HG03520 (cell line): ENCODE measurements around the gene EVC2.

Experiments
- ATAC-seq: cut with Tn5 transposase; IDR thresholded peaks from one replicate; pipeline ENCODE4 v1.9.1; 2021; ENCODE audit warnings: mild to moderate bottlenecking, moderate library complexity; ENCODE audit not compliant: unreplicated experiment

EVC2 gene

GRCh38 chr4:5572114-5572513 is 136.2 kb downstream of the EVC2 start:
- no peak for ATAC-seq

- ATAC-seq = no peak
Observed at GRCh38 chr4:5571646-5572045, 136.7 kb downstream of the EVC2 start.

- no peak for ATAC-seq
Observed at GRCh38 chr4:5569451-5569850, 138.9 kb downstream of the EVC2 start.

GRCh38 chr4:5568931-5569330 is 139.4 kb downstream of the EVC2 start:
- ATAC-seq = no peak

- no peak for ATAC-seq
Observed at GRCh38 chr4:5568336-5568735, 140.0 kb downstream of the EVC2 start.

- no peak for ATAC-seq
Observed at GRCh38 chr4:5566991-5567390, 141.4 kb downstream of the EVC2 start.

- ATAC-seq = no peak
Observed at GRCh38 chr4:5566526-5566925, 141.8 kb downstream of the EVC2 start.

- ATAC-seq = no peak
Observed at GRCh38 chr4:5563856-5564255, 144.5 kb downstream of the EVC2 start.

GRCh38 chr4:5562476-5562875 is 145.9 kb downstream of the EVC2 start:
- ATAC-seq = no peak

GRCh38 chr4:5561286-5561685 is 147.1 kb downstream of the EVC2 start:
- no peak for ATAC-seq

GRCh38 chr4:5558502-5558901 is 149.9 kb downstream of the EVC2 start:
- ATAC-seq = no peak

GRCh38 chr4:5554376-5554775 is 154.0 kb downstream of the EVC2 start:
- no peak for ATAC-seq

GRCh38 chr4:5553801-5554200 is 154.6 kb downstream of the EVC2 start:
- no peak for ATAC-seq

- no peak for ATAC-seq
Observed at GRCh38 chr4:5552451-5552850, 155.9 kb downstream of the EVC2 start.

GRCh38 chr4:5547651-5548249 is 160.6 kb downstream of the EVC2 start:
- ATAC-seq = no peak

- no peak for ATAC-seq
Observed at GRCh38 chr4:5545271-5545670, 163.1 kb downstream of the EVC2 start.

- no peak for ATAC-seq
Observed at GRCh38 chr4:5544762-5545161, 163.6 kb downstream of the EVC2 start.

GRCh38 chr4:5543681-5544080 is 164.7 kb downstream of the EVC2 start:
- ATAC-seq = no peak

- no peak for ATAC-seq
Observed at GRCh38 chr4:5541169-5541568, 167.2 kb downstream of the EVC2 start.

- ATAC-seq = no peak
Observed at GRCh38 chr4:5539584-5539983, 168.8 kb downstream of the EVC2 start.

GRCh38 chr4:5532100-5532499 is 176.3 kb downstream of the EVC2 start:
- no peak for ATAC-seq

GRCh38 chr4:5528031-5528436 is 180.3 kb downstream of the EVC2 start:
- ATAC-seq = no peak

GRCh38 chr4:5527211-5527610 is 181.1 kb downstream of the EVC2 start:
- ATAC-seq = no peak
